Measurements from ENCODE around the gene PPP1R15A.
A peak's percentile ranks its signal among the peaks of the same experiment; 100 is the strongest.
"Not testable (repeated sequence)": the region's sequence is repeated elsewhere in the genome, so short reads cannot be mapped to it uniquely, and the experiment has no call there.

PPP1R15A gene

GRCh38 chr19:48883726-48884125 lies 11.5 kb downstream of the PPP1R15A start:
- DNase-seq (ENCODE audit: low read depth) = no peak
- H3K4me3 ChIP-seq (ENCODE audit: low read length) = no peak overlapping the region
- TF ChIP-seq CTCF (IDR thresholded peaks at IDR 0.05; ENCODE audit: insufficient read depth, low read depth, low read length, missing control alignments) = no peak

GRCh38 chr19:48887861-48888612 lies 15.8 kb downstream of the PPP1R15A start:
- no peak overlapping the region for H3K4me3 ChIP-seq (ENCODE audit: low read length)
- TF ChIP-seq CTCF (IDR thresholded peaks at IDR 0.05; ENCODE audit: insufficient read depth, low read depth, low read length, missing control alignments) = no peak
- no peak for DNase-seq (ENCODE audit: low read depth)

GRCh38 chr19:48889496-48889895 lies 17.3 kb downstream of the PPP1R15A start:
- DNase-seq (ENCODE audit: low read depth); H3K4me3 ChIP-seq (ENCODE audit: low read length): not testable (repeated sequence)

- TF ChIP-seq CTCF (IDR thresholded peaks at IDR 0.05; ENCODE audit: insufficient read depth, low read depth, low read length, missing control alignments) = no peak
These were observed 18.3 kb downstream of the PPP1R15A start for GRCh38 chr19:48890551-48890950.

GRCh38 chr19:48895226-48895625 lies 23.0 kb downstream of the PPP1R15A start:
- H3K4me3 ChIP-seq (ENCODE audit: low read length) = no peak overlapping the region

More at GRCh38 chr19:48890551-48890950, 18.3 kb downstream of the PPP1R15A start:
- no peak overlapping the region for H3K4me3 ChIP-seq (ENCODE audit: low read length)
- DNase-seq (ENCODE audit: low read depth) = no peak

GRCh38 chr19:48896191-48896720 lies 24.0 kb downstream of the PPP1R15A start:
- H3K4me3 ChIP-seq (ENCODE audit: low read length) = no peak overlapping the region
- TF ChIP-seq CTCF (IDR thresholded peaks at IDR 0.05; ENCODE audit: insufficient read depth, low read depth, low read length, missing control alignments) = no peak
- no peak for DNase-seq (ENCODE audit: low read depth)

More at GRCh38 chr19:48895226-48895625, 23.0 kb downstream of the PPP1R15A start:
- TF ChIP-seq CTCF (IDR thresholded peaks at IDR 0.05; ENCODE audit: insufficient read depth, low read depth, low read length, missing control alignments) = no peak
- DNase-seq (ENCODE audit: low read depth) = no peak

- DNase-seq (ENCODE audit: low read depth) = no peak
- H3K4me3 ChIP-seq (ENCODE audit: low read length) = no peak overlapping the region
- TF ChIP-seq CTCF (IDR thresholded peaks at IDR 0.05; ENCODE audit: insufficient read depth, low read depth, low read length, missing control alignments) = no peak
These were observed 25.0 kb downstream of the PPP1R15A start for GRCh38 chr19:48897181-48897580.

GRCh38 chr19:48899386-48899749 lies 27.1 kb downstream of the PPP1R15A start:
- H3K4me3 ChIP-seq (ENCODE audit: low read length) = peak overlapping the region; percentile 98
- DNase-seq (ENCODE audit: low read depth) = not testable (repeated sequence)
